ENCODE results near the gene ABCG4. TPM values are rescaled to one million over a fixed set of nuclear protein-coding genes. Genes with fewer than 3 reads are reported as not detected.

ABCG4 gene
- total and polyA plus RNA-seq, 2 of the 8 experiments (the other 6 are each of a cell fraction or from before 2014, with no cell fraction given): 1.8 to 2.3 TPM

DNA sequence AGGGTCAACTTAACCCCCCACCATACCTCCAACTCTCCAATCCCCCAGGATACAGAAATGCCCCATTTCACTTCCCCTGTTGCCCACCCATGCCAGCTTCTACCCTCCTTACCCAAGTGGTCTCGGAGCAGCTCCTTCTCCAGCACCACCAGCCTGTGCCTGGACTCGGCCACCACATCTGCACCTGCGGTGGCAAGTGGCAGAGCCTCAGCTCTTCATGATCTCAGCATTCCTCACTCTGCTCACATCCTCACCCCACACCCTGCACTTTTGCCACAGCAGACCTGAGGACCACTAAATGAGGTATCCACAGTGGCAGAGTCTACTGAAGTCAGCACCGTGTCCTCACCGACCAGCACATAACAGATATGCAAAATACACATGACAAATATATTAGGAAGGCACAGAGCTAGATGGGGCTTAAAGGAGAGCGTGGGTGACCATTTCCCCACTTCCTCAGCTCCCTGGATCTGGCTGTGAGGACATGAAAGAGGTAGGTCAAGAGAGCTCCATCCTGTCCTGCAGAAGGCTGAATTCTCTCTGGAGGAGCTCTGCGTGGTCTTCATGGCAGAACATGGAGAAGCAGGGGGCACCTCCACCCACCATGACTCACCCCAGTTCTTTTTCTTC is 46.1 kb downstream of the ABCG4 start:
- peaks cover 0 to 7% (median under 1%) of the 10 kb centered on the region in 4 experiments; a peak in 4 of 7 replicates for H3K4me1 ChIP-seq (replicated peaks in 1 of 4; ENCODE audit: control insufficient read depth in 3 of 4, insufficient read depth in 4 of 4, low read length in 3 of 4)
- POLR2A ChIA-PET (ENCODE audit: partially characterized antibody): interaction anchor here (1.6 to 3.1 kb wide), 5 partner anchors 11 to 93 kb away, joined by 4 to 12 read pairs (median 9); partner anchors contain the start of genes CBL and DPAGT1
- H2AFZ ChIP-seq (ENCODE audit: low read length): peak overlapping the region; percentile 26; the same call in 1 of the 2 replicates
- TF ChIP-seq JUND (IDR thresholded peaks at IDR 0.05; ENCODE audit: low read length): no peak
- TF ChIP-seq YY1 (IDR thresholded peaks at IDR 0.05; ENCODE audit: low read depth, low read length): no peak
- no peak for TF ChIP-seq CBX8 (IDR thresholded peaks at IDR 0.05; ENCODE audit: borderline replicate concordance, low read depth, low read length)
- no peak for TF ChIP-seq CHD2 (IDR thresholded peaks at IDR 0.05; ENCODE audit: low read length)
- no peak for TF ChIP-seq BCL11A (IDR thresholded peaks at IDR 0.05; ENCODE audit: low read depth in 2 of 2, low read length in 2 of 2)
- TF ChIP-seq KDM1A (IDR thresholded peaks at IDR 0.05; ENCODE audit: borderline replicate concordance, low read length): no peak
- no peak for TF ChIP-seq SP2 (IDR thresholded peaks at IDR 0.05; ENCODE audit: low read length)
- TF ChIP-seq MAFK (IDR thresholded peaks at IDR 0.05; ENCODE audit: low read depth, low read length): no peak
- no peak for TF ChIP-seq SIX5 (IDR thresholded peaks at IDR 0.05; ENCODE audit: low read depth, low read length)
- TF ChIP-seq HDAC6 (IDR thresholded peaks at IDR 0.05; ENCODE audit: low read depth, low read length): no peak
- no peak for TF ChIP-seq BRCA1 (IDR thresholded peaks at IDR 0.05; ENCODE audit: low read depth, low read length)
- no peak for TF ChIP-seq TEAD4 (IDR thresholded peaks at IDR 0.05; ENCODE audit: low read depth, low read length)
- TF ChIP-seq CTBP2 (IDR thresholded peaks at IDR 0.05; ENCODE audit: borderline replicate concordance, insufficient read depth, insufficient read length, low read length): no peak

More for the DNA sequence above, 46.1 kb downstream of the ABCG4 start:
- Histone ChIP-seq H2BK5ac (ENCODE audit: low read depth, low read length) (no peak overlapping the region), H3K27me3 (replicated peaks in 1 of 4; ENCODE audit: control insufficient read depth in 3 of 4, extremely low read depth in 1 of 4, insufficient read depth in 3 of 4, low read length in 3 of 4) (no peaks in the 10 kb centered on the region), H3K9ac (replicated peaks in 1 of 4; ENCODE audit: extremely low read depth in 1 of 4, low read depth in 3 of 4, low read length in 3 of 4) (no peak overlapping the region), H3K14ac (ENCODE audit: insufficient read length) (no peak overlapping the region), H3K23me2 (ENCODE audit: low read depth, low read length) (no peaks in the 10 kb centered on the region), H3K9me3 (ENCODE audit: insufficient read depth in 2 of 2, low read depth in 1 of 2, low read length in 1 of 2) (no peaks in the 10 kb centered on the region), H4K8ac (ENCODE audit: extremely low read depth, insufficient read depth, low read length) (no peak overlapping the region), H3K4me3 (ENCODE audit: extremely low read depth in 1 of 4, insufficient read depth in 2 of 4, low read depth in 3 of 4, low read length in 4 of 4) (no peak overlapping the region), H2AK5ac (ENCODE audit: low read depth, low read length) (no peak overlapping the region; the same call in 1 of the 2 replicates), H3K4me2 (ENCODE audit: insufficient read depth in 1 of 2, low read depth in 2 of 2, low read length in 2 of 2) (peak overlapping the region in 1 of 2 experiments; percentile 36; a peak in 1 of 4 replicates), H4K91ac (replicated peaks; ENCODE audit: insufficient read length, low read length) (peak overlapping the region; percentile 36), H2BK20ac (ENCODE audit: low read length) (peak overlapping the region; percentile 34; the same call in 1 of the 2 replicates), H3K56ac (replicated peaks; ENCODE audit: insufficient read length, low read depth, low read length) (no peak overlapping the region), H2BK120ac (replicated peaks; ENCODE audit: low read depth, low read length) (no peak overlapping the region), H4K5ac (ENCODE audit: insufficient read length, low read depth, low read length) (no peak overlapping the region), H4K20me1 (replicated peaks in 1 of 2; ENCODE audit: control insufficient read depth in 1 of 2, insufficient read depth in 2 of 2, low read length in 2 of 2) (no peaks in the 10 kb centered on the region), H2BK15ac (ENCODE audit: low read length) (0 out of 2 replicates have a peak overlapping the region, but pooled peaks have one; percentile 99), H3K36me3 (ENCODE audit: control insufficient read depth in 2 of 4, insufficient read depth in 4 of 4, low read length in 3 of 4) (no peaks in the 10 kb centered on the region), H3K18ac (ENCODE audit: extremely low read depth, low read length) (no peak overlapping the region; the same call in 1 of the 2 replicates), H3K79me2 (ENCODE audit: control insufficient read depth in 1 of 2, insufficient read depth in 2 of 2, low read length in 2 of 2) (no peaks in the 10 kb centered on the region), H3K4ac (replicated peaks; ENCODE audit: insufficient read length, low read depth, low read length) (no peak overlapping the region), H2BK12ac (ENCODE audit: low read depth, low read length) (peak overlapping the region; percentile 27; the same call in 1 of the 2 replicates), H3K23ac (ENCODE audit: insufficient read length) (no peak overlapping the region), H3K27ac (ENCODE audit: low read depth, low read length) (no peak overlapping the region), H3K79me1 (ENCODE audit: low read depth, low read length) (no peaks in the 10 kb centered on the region)
- FAIRE-seq (no peak), DNase-seq (ENCODE audit: low read depth in 1 of 2, low spot score in 2 of 2) (no peak)
- CTCF ChIA-PET (ENCODE audit: partially characterized antibody): interaction anchor here (0.7 to 20.1 kb wide), 18 partner anchors 9 to 299 kb away, joined by 3 to 367 read pairs (median 10); partner anchors contain the start of genes ABCG4, CBL, NHERF4 and NLRX1
- 90% methylated on average over 7 of the region's 7 CpGs; no CpG with 5 or more reads in 1 of the 2 experiments for WGBS, 2 experiments (ENCODE audit: extremely low coverage in 1 of 2, insufficient coverage in 1 of 2, insufficient read length in 1 of 2, insufficient replicate concordance in 2 of 2, low coverage in 1 of 2, low lambda C conversion rate in 2 of 2, missing lambda C conversion rate in 1 of 2)

Measured in H1 (cell line).